Testis (tissue), 2 donors: ENCODE results near the gene ACSL4.

ENCODE experiments used
- POLR2A ChIP-seq: fragments of 450-650 bp; IDR thresholded peaks from one replicate; pipeline ENCODE4 v1.6.1; 2017; ENCODE audit warnings: antibody characterized with exemption, mild to moderate bottlenecking, moderate library complexity
- TF ChIP-seq, protein P1 (sequence below), 3 experiments: fragments of 450-650 bp in 2 of 3; fragments of 200-600 bp in 1 of 3; sonication (generic) in 1 of 3; IDR thresholded peaks; one replicate each; pipeline ENCODE4 v1.5.1; 2016 to 2019; ENCODE audit warnings: antibody characterized with exemption in 3 of 3, mild to moderate bottlenecking in 2 of 3, moderate library complexity in 1 of 3

DNA sequence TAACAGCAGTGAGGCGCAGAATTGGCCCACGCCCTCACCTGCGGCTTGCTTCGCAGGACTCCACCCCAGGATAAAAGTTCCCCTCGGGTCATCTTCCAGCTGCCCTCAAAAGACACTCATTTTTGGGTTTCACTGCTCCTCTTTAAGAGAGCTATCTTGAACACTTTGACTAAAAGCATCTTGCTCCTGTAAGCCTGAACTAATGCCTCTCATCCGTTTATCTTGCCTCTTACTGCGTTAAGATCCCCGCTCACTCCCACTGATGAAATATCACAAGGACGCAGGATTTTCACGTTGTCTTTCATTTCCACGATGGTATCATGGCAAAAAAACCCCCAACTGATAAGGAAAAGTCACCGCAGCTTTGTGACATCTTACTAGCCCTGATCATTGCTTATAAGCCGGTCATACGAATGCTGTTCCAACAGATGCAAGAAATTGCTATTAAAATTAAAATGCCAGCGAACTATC, 591 bp upstream of the ACSL4 start:
- TF ChIP-seq, protein P1, sequence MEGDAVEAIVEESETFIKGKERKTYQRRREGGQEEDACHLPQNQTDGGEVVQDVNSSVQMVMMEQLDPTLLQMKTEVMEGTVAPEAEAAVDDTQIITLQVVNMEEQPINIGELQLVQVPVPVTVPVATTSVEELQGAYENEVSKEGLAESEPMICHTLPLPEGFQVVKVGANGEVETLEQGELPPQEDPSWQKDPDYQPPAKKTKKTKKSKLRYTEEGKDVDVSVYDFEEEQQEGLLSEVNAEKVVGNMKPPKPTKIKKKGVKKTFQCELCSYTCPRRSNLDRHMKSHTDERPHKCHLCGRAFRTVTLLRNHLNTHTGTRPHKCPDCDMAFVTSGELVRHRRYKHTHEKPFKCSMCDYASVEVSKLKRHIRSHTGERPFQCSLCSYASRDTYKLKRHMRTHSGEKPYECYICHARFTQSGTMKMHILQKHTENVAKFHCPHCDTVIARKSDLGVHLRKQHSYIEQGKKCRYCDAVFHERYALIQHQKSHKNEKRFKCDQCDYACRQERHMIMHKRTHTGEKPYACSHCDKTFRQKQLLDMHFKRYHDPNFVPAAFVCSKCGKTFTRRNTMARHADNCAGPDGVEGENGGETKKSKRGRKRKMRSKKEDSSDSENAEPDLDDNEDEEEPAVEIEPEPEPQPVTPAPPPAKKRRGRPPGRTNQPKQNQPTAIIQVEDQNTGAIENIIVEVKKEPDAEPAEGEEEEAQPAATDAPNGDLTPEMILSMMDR (IDR thresholded peaks at IDR 0.05) = no peak
- TF ChIP-seq POLR2A = no peak
